GM12874 (cell line): ENCODE results near the gene FIGN.

Source experiments
- TF ChIP-seq, protein P1 (sequence below): IDR thresholded peaks from 2 replicates; pipeline ENCODE4 v1.5.1; 2011; ENCODE audit warnings: low read depth, mild to moderate bottlenecking, control low read depth, low read length, moderate library complexity; ENCODE audit not compliant: insufficient read depth

FIGN gene

DNA sequence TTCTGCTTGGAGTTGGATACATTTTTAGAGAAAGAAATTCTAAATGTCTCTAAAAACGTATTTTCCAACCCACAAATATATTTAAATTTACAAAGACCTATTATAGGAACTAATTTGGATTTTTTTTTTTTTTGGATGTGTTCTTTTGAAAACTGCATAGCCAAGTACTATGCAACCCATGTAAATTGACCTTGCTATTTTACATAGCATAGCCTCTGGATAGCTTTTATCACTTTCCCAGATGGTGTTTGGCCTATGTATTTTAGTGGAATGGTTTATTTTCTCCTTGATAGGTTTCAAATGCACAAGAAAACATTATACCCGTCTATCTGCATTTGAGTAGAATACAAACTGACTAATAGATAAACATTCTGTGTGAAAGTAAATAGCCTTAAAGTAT lies 130.0 kb downstream of the FIGN start:
- TF ChIP-seq, protein P1, sequence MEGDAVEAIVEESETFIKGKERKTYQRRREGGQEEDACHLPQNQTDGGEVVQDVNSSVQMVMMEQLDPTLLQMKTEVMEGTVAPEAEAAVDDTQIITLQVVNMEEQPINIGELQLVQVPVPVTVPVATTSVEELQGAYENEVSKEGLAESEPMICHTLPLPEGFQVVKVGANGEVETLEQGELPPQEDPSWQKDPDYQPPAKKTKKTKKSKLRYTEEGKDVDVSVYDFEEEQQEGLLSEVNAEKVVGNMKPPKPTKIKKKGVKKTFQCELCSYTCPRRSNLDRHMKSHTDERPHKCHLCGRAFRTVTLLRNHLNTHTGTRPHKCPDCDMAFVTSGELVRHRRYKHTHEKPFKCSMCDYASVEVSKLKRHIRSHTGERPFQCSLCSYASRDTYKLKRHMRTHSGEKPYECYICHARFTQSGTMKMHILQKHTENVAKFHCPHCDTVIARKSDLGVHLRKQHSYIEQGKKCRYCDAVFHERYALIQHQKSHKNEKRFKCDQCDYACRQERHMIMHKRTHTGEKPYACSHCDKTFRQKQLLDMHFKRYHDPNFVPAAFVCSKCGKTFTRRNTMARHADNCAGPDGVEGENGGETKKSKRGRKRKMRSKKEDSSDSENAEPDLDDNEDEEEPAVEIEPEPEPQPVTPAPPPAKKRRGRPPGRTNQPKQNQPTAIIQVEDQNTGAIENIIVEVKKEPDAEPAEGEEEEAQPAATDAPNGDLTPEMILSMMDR = no peak

DNA sequence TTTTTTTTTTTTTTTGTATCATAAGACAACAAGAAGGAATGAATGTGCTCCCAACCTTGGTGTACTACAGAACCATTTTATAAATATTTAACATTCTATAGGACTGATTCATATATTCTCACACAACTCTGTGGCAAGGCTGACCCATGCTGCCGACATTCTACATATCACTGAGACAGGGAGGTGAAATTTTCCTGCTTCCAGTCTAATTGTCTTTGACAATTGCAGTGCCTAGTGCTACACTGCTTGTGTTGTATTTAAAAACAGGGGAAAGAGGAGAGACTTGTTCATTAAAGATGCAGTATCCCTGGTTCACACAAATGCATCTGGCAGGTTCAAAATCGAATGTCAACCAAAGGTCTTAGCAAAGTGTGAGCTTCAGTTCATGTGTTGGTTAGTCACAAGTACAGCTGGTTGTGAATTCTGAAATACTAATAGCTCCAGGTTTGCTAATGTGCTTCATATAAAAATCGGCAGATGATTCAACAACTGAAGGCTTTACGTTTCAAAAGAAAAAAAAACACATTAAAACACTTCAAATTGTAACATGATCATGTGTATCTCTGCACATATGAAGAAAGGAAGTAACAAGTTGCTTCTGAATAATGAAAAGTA lies 130.8 kb downstream of the FIGN start:
- TF ChIP-seq, protein P1 = no peak

DNA sequence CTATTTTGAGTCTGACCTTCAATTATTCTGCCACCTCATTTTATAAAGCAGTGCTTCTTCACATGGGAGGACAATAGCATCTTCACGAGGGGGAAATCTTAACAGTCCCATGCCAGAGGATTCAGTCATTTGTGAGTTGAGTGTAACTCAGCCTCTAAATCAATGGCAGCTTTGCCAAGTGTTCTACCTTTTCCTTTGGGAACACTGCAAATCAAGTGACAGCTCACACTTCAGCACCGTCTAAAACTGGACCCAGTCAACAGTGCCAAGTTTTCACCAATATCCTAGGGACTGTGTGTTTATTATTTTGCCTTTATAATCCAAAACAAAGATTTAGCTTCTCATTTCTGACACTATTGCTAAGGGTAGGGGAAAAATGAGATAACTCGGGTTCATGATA lies 133.6 kb downstream of the FIGN start:
- TF ChIP-seq, protein P1 = no peak

DNA sequence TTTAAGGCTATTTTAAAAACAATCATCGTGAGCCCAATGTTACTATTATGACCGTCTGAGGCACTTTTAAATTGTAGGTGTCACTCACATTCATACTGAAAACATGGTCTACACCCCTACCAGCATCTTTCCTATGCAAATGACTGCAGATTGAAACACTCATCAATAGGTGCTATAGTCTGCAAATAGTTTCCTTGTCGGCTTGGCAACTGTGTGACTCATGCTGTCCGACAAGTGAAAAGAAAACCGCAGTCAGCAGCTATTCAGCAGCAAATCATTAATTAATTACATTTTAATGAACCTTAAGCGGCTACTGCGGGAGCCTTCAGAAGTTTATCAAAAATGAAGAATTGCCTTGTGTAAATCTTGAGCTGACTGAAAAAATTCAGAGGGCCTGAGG lies 134.4 kb downstream of the FIGN start:
- TF ChIP-seq, protein P1 = no peak

DNA sequence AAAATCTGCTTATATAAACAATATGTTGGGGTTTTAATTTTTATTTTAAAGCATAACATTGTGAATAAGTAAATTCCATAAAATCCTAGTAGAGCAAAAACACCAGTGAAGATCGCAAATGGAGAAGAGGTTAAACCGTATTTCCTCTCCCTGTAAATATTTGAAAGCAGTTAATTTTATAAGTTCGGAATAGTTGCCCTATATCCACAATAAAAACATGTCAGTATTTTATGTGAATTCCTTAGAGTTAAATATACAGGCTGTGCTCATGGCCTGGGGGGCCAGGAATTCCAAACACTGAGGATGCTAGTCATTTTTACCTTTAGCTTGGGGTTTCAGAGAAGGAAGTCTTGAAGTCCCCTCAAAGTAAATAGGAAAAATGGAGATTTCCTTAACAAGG lies 135.0 kb downstream of the FIGN start:
- TF ChIP-seq, protein P1 = no peak

DNA sequence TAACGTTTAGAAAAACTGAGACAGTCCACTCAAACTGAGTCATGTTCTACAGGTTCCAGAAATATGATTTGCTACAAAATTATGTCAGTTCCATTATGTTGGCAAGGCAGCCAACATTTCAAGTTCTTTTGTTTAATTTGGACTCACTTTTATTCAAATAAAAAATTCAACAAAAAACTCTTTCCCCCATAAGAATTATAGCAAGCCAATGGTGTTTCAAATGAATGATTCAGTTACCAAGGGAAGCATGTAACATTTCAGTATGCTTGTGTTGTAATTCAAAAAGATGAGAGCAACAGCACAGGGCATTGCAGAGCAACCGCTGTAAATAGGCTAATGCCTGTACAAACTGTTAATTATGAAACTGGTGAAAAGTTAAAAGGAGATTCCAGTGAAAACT lies 140.8 kb downstream of the FIGN start:
- TF ChIP-seq, protein P1 = no peak

DNA sequence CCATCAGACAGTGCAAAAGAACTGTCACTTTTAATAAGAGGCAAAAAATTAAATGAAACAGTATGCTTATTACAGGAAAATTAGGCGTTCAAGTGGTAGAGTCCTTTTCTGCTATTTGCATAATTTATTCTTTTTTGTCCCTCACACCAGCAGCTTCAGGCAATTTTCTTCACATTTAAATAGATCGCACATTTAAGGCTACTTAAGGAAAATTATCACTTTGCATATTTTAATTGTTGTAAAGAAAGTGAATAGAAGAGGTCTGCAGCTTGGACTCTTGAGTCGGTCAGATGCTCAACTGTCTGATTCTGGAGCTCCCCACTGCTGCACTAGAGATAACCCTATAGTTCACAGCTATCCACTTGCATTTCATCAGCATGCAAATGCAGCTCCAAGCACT lies 141.3 kb downstream of the FIGN start:
- TF ChIP-seq, protein P1 = no peak
